Hematopoietic multipotent progenitor cell treated with erythropoietin and hydrocortisone succinate and interleukin-3 and kit ligand, for 4 days (in vitro differentiated cells): Measurements from ENCODE around the gene SH3PXD2A.

Experiments used
- DNase-seq: peaks from one replicate; pipeline ENCODE4 v3.0.0-alpha.2; 2015

The SH3PXD2A gene, protein sequence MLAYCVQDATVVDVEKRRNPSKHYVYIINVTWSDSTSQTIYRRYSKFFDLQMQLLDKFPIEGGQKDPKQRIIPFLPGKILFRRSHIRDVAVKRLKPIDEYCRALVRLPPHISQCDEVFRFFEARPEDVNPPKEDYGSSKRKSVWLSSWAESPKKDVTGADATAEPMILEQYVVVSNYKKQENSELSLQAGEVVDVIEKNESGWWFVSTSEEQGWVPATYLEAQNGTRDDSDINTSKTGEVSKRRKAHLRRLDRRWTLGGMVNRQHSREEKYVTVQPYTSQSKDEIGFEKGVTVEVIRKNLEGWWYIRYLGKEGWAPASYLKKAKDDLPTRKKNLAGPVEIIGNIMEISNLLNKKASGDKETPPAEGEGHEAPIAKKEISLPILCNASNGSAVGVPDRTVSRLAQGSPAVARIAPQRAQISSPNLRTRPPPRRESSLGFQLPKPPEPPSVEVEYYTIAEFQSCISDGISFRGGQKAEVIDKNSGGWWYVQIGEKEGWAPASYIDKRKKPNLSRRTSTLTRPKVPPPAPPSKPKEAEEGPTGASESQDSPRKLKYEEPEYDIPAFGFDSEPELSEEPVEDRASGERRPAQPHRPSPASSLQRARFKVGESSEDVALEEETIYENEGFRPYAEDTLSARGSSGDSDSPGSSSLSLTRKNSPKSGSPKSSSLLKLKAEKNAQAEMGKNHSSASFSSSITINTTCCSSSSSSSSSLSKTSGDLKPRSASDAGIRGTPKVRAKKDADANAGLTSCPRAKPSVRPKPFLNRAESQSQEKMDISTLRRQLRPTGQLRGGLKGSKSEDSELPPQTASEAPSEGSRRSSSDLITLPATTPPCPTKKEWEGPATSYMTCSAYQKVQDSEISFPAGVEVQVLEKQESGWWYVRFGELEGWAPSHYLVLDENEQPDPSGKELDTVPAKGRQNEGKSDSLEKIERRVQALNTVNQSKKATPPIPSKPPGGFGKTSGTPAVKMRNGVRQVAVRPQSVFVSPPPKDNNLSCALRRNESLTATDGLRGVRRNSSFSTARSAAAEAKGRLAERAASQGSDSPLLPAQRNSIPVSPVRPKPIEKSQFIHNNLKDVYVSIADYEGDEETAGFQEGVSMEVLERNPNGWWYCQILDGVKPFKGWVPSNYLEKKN

DNA sequence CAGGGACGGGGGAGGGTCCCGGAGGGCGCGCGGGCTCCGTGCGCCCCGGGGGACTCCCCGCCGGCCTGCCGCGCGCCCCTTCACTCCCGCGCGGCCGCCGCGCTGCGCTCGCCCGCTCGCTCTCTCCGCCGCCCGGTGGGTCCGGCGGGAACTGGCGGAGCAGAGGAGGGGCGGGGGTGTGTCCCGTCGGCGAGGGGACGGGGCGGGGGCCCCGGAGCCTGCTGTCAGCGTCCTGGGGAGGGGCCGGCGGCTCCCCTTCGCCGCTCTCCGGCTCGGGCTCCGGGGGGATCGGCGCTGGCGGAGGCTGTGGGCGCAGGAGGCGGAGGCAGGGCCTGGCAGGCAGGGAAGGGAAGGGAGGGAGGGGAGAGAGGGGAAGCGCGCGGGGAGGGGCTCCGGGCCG is at the start of gene SH3PXD2A:
Gene SH3PXD2A (minus strand): TSS at position 153 of the 400 bp plus-strand sequence. CDS start 310 bp downstream, outside the sequence.
- DNase-seq = peak; percentile 27

DNA sequence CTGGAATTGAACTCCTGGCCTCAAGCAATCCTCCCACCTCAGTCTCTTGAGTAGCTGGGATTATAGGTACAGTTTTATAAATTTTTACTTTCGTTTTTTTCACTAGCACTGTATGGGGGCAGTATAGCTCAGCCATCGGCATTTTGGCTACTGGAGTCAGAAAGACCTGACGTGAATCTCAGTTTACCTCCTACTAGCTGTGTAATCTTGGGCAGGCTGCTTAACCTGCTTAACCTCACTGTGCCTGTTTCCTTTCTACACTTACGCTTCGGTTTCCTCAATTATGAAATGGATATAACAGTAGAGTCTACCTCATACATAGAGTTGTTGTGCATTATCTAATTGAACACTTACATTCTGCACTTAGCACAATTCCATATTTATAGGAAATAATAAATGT is 45.9 kb upstream of the SH3PXD2A start:
- peak; percentile 34 for DNase-seq

DNA sequence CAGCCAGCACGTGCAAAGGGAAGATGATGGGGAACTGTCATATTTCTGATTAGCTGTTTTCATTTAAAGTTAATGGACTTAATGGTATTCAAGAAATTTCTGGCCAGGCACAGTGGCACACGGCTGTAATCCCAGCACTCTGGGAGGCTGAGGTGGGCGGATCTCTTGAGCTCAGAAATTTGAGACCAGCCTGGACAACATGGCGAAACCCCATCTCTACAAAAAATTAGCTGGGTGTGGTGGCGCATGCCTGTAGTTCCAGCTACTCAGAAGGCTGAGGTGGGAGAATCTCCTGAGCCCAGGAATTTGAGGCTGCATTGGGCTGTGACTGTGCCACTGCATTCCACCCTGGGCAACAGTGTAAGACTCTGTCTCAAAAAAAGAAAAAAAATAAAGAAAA is 43.9 kb upstream of the SH3PXD2A start:
- DNase-seq = no peak

DNA sequence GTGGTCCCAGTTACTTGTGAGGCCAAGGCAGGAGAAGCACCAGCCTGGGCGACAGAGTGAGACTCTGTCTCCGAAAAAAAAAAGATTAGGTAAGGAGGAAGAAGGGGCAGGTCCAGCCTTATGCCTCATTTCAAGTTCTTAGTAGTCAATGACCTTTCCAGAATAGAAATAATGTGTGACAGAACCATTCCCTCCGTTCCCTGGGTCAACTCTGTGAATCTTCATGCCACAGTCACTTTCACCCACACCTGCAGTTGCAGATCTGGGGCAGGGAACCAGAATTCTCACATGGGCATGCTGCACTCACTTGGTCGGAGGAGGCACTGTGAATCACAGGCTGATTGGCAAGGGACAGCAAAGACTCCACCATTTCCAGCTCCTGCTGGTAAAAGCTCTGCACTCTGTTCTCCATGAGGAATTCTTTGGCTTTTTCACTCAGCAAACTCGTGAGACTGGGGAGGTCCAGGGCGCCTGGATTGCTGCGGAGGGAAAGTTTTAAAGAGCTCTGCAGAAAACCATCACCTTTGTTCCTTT is 41.9 kb upstream of the SH3PXD2A start:
- DNase-seq = no peak

DNA sequence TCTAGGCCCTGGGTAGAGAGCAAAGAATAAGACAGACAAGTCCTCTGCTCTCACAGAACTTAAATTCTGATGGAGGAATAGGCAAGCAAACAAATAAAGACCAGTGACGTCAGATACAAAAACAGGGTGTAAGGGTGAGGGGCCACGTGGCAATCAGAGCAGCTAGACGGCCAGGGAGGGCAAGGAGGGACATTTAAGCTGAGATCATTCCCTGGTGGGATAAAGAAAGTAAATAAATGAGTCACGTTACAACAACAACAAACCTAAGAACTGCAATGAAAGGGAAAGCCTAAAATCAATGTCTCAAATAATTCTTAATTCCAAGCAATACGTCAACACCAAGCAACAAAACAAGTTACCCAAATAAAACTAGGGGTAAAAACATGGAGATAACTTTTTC is 40.8 kb upstream of the SH3PXD2A start:
- no peak for DNase-seq

DNA sequence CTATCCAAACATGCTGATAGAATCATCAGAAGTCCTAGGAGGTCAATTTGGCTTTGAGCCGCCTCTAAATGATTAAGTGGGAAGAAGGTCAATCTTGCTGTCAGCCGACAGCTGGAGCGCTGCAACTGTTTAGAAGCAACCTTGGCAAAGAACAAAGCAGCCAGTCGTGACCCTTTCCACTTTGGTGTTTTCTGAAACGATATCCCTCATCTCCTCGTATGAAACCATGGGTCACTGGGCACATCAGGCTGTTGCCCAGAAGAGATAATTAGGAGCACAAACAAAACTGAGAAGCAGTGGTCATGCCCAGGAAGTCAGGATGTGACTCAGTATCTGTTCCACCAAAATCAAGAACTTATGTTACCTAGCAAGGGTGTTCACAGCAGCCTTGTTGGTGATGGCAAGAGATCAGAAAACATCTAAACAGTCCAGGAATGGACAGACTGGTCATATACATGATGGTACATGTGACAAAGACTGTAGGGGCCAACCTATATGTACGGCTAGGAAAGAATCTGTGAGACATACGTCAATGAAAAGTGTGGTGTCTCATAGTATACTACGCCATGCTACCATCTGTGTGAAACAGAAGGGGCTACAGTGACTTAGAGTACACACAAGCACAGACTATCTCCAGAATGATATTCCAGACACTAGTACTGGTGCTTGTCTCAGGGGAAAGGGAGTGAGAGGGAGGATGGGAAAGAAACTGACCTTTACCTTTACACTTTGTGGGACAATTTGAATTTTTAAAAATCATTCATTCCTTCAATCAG is 40.2 kb upstream of the SH3PXD2A start:
- no peak for DNase-seq

DNA sequence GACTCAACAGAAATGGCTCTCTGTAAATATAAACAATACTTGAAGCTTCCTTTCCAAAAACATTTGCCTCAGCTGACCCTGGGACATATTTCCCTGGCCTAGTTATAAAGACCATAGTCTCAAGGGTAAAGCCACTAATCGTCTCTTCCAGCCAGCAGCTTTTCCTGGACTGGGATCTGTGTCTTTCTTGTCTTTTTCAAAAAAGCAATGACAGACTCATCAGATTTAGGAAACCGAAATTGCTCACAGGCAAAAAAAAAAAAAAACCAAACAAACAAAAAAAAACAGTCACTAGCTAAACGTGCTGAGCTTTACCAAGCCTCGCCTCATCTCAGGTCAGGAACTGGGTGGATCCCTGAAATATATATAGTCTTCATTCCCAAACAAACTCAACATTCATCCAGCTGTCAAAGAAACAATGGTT is 39.1 kb upstream of the SH3PXD2A start:
- DNase-seq = no peak

DNA sequence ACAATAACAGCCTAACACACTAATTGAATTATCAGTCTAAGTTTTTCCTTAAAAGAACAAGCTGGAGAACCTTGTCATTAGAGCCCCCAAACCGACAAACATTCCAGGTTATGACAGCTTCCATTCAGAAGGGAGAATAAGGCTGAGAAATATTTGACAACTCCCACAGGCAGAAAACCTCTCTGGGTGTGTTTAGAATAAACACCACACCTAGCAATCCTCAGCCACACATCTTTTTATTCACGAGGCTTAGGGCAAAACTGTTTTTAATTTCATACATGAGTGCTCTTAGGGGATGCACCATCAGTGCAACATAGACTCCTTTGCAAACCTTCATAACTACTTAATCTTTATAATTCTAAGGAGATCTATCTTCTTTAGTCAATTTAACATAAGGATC is 38.4 kb upstream of the SH3PXD2A start:
- no peak for DNase-seq

DNA sequence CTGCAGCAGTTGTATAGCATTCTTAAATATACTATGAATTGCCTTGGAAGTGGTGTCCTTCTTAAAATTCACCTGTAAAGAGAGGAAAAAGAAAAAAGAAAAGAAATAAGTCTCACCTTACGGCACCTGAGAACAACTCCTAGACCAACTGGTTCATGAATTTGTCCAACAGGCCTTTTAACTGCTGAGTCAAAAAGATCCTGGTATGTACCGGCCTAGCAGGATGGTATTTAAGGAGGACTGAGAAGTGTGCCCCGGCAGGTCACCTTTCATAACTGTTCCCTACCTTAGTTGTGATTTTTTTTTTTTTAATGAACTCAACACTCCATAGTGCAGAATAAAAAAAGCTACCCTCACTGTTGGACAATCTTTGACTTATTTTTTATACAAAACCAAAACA is 36.8 kb upstream of the SH3PXD2A start:
- no peak for DNase-seq

DNA sequence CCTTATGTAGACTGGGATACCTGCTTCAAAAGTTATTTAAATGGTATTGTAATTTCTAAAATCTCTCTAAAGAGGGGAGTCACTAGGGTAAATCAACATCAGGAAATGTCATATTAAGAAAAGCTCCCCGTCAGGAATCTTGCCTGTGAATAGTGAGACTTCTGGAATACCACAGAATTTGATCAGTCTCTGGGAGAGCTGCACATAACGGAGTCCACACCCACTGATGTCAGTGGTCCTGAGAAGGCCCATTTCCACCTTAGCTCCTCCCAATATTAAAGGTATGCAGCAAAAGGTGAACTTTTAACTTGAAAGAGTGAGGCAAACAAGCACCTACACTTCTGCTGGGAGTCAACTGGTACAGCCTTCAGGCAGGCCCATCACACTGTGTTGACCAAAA is 35.3 kb upstream of the SH3PXD2A start:
- no peak for DNase-seq

DNA sequence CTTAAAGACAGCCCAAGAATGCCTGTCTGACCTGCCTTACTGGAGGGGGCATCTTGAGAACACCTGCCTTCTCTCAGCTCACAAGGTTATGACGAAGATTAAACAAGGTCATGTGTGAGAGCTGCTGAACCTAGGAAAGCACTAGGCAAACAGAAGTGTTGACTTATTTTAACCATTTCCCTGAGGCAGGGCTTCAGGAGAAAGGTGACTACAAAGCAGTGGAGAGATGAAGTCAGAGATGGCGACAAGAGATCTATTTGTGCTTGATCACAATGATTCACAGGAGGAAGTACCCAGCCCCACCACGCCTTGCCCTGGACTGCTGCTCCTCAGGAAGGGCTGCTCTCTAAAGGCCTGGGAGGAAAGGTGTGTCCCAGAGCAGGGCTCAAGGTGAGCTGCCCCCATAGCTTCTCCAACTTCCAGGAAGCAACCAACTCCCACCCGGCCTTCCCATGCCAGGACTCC is 34.9 kb upstream of the SH3PXD2A start:
- peak; percentile 28 for DNase-seq

DNA sequence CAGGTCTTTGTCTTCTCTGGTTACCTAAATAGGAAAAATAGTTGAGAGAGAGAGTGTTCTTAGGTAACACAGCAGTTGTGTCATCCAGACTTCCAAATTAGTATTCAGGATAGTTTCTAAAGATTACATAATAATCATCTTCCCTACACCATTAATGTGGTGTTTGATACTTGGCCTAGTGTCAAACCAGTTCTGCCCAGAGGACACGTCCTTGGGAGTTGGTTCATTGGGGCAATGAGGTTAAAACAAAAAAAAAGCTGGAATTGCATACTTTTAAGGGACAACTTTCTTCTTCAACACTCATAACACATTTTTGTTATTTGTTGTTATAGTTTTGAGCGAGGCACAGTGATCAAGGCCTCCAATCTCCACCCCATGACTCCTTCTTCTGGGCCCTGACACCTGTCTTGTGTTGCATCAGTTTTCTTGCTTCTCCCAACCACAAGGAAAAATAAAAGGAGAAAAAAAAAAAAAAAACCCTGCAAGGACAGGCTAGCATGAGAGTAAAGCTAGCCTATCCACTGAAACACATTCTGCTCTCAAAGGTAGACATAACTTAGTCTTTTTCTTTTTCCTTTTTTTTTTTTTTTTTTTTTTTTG is 33.8 kb upstream of the SH3PXD2A start:
- DNase-seq = no peak

DNA sequence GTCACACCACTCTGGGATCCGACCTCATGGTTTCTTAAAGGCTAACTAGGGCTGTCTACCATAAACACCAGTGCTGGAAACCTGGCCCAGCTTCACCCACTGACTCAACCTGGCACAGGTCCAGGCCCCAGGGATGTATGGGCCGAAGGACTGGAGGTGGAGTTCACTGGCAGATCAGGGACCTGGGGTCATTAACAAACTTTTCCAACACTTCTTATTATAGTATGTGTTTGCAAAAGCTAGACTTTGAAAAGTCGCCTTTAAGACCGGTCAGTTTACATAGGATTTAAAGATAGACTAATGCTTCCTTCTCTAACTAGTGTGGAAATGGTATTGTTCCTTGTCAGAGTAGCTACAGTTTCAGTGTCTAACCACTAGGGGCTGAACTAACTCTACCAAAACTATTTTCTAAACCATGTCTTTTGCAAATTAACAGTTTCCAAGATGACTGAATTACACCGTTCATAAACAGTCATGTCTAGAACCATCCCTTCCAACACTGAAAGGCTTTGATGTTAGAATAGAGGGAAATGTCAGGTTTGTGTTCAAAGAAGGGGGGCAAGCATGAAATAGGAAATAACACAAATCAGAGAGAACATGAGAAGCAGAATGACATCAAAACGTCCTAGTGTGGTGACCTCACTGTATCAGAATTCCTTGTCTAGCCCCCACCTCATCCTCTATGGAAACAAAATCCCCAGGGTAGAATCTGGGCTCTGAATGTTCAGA is 32.9 kb upstream of the SH3PXD2A start:
- DNase-seq = peak; percentile 81

DNA sequence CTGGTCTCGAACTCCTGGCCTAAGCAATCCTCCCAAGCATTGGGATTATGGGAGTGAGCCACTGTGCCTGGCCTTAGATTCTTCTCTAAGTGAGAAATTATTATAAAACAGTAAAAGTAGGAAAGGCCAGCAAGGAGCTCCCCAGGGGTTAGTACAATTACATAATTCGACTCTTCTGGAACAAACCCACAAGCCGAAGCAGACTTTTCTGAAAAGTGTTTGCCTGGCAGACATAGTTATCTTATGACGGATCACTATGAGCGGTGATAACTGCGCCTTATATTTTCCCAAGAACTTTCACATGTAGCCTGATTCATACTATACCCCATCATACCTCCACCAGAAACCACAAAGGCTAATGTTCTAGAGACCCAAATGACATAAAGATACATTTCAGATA is 30.2 kb upstream of the SH3PXD2A start:
- no peak for DNase-seq

DNA sequence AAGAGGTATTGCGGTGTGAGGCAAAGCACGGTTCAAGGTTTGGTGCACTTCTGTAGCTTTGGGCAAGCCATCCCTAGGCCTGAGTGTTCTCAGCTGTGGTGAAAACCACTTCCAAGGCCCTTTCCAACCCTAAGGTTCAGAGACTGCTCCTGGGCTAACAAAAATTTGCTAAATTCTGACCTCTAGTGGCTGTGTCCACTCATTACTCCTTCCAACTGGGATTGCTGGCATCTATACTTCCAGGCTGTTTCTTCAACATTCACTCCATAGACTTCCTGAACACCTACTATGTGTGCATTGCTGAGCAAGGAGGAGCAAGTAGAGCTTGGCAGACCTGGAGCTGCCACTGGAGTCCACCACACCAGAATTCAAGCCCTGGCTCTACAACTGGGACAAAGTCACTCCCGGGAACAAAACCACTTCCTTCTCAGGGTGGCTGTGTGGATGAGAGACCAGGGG is 29.3 kb upstream of the SH3PXD2A start:
- DNase-seq = peak; percentile 76

DNA sequence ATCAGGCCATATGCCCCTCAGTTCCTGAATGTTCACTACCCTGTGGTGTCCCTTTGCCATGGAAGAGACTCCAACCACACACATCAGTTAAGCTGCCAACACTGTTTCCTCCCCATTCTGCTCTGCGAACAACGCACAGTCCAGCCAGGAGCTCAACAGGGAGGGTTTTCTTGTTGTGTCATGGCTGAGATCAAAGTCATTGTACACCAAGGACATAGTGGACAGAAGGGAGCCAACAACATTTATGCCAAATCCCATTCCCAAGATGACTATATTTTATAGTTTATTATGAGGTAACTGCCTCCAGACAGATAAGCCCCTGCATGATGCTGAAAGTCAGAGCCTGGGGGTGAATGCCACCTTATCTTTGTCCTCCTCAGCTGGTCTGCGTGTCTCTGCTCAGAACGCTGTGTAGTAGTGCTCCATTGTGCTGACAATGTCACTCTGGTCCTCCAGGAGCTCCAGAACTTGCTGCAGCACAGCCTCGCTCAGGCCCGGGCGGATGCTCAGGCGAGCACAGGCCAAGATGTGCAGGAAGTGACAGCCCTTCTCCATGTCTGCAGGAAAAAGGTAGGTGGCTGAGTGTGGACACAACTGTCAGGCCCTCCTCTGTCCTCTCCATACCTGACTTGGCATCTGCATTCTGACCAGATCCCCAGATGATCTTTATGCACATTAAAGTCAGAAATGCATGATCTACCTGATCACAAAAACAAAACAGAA is 27.1 kb upstream of the SH3PXD2A start:
- DNase-seq = peak; percentile 22

DNA sequence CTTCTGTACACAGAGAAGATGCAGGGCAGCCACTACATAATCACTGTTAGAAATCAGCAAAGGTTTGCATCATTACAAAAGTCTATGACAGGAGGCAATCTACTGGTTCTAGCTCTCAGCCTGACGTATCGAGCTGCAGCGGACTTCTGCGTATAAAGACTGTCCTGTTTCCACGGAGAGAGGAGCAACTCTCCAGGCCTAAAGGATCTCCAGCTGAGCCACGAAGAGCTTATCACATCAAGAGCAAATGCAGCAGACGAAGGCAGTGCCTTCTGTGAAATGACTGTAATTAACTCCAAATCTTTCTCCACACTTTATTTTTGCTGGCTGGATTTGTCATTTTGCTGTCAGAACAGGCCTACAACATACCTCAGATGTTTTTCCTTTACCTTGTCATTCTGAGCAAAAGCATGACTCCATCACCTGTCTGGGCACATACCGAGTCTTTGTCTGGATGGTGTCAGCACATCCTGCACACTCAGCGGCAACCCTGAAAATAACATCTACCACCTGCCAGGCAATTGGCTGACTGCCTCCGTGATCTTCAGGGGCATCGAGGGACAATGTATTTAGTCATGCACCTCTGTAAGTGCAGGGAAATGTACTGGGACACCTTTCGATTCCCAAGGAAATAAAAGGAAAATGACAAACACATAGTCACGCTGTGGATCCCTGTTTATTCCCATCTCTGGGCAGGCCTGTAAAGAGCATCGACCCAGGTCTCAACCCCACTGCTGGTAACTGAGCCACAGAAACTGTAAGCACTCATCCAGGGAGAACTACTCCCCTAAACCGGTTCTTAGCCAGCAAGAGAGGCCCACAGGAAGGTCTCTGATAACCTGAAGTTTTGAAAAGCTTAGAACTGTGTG is 26.3 kb upstream of the SH3PXD2A start:
- no peak for DNase-seq

DNA sequence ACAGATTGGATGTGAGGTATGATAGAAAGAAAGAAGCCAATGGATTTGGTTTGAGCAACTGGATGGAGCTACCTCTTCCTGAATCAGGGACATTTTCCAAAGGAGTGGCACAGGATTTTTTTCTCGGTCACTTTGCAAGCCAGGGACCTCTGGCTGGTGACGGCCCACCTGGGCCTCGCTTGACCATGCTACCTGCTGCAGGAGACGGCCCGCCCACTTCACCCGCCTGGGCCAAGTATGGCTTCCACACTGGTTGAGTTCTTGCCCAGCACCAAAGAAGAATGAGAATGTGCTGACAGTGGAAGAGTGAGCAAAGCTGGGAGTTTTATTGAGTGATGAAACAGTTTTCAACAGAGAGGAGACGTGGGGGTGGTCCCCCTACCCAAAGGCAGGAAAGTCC is 24.5 kb upstream of the SH3PXD2A start:
- no peak for DNase-seq

DNA sequence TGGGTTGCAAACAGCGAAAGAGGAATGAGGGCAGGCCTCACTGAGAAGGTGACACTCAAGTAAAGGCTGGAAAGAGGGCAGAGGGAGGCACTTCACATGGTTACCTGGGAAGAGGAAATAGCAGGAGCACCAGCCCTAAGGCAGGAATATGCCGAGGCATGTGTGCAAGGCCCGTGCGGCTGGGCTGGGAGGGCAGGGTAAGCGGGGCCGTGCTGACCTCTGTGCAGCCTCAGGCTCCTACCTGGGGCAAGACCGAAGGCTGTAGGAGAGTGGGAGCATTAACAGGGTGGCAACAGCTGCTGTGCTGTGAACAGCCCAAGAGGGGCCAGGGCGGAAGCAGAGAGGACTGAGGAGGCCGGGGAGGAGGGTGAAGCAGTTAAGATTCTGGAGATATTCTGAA is 24.0 kb upstream of the SH3PXD2A start:
- no peak for DNase-seq
